ENCODE measurements around the gene ERRFI1.
A peak's percentile ranks its signal among the peaks of the same experiment; 100 is the strongest.

Gene ERRFI1

GRCh38 chr1:8042134-8042533 is 16.0 kb upstream of the ERRFI1 start:
- DNase-seq, result no peak

- peak; percentile 99 for DNase-seq
Observed at GRCh38 chr1:8040586-8040985, 14.5 kb upstream of the ERRFI1 start.

GRCh38 chr1:8039071-8039470 is 13.0 kb upstream of the ERRFI1 start:
- DNase-seq, result no peak

- DNase-seq, result no peak
Observed at GRCh38 chr1:8035289-8035688, 9.2 kb upstream of the ERRFI1 start.

GRCh38 chr1:8033322-8033721 is 7.2 kb upstream of the ERRFI1 start:
- DNase-seq, result no peak

GRCh38 chr1:8032366-8032910 is 6.3 kb upstream of the ERRFI1 start:
- peak; percentile 87 for DNase-seq

- peak; percentile 63 for DNase-seq
Observed at GRCh38 chr1:8031176-8031785, 5.2 kb upstream of the ERRFI1 start.

GRCh38 chr1:8028571-8028910 is 2.4 kb upstream of the ERRFI1 start:
- no peak for DNase-seq

- peak; percentile 93 for DNase-seq
Observed at GRCh38 chr1:8027748-8028570, 1.9 kb upstream of the ERRFI1 start.

GRCh38 chr1:8026976-8027747 is 1.1 kb upstream of the ERRFI1 start:
- DNase-seq, result no peak

- DNase-seq, result no peak
Observed at GRCh38 chr1:8025671-8026144, 401 bp downstream of the ERRFI1 start.

- DNase-seq, result no peak
Observed at GRCh38 chr1:8025061-8025670, 943 bp downstream of the ERRFI1 start.

- DNase-seq, result no peak
Observed at GRCh38 chr1:8024329-8024728, 1.8 kb downstream of the ERRFI1 start.

- no peak for DNase-seq
Observed at GRCh38 chr1:8023995-8024313, 2.2 kb downstream of the ERRFI1 start.

GRCh38 chr1:8023287-8023994 is 2.7 kb downstream of the ERRFI1 start:
- DNase-seq, result no peak

- DNase-seq, result no peak
Observed at GRCh38 chr1:8022395-8023286, 3.5 kb downstream of the ERRFI1 start.

- no peak for DNase-seq
Observed at GRCh38 chr1:8021676-8022266, 4.3 kb downstream of the ERRFI1 start.

- peak; percentile 51 for DNase-seq
Observed at GRCh38 chr1:8020032-8020431, 6.1 kb downstream of the ERRFI1 start.

- no peak for DNase-seq
Observed at GRCh38 chr1:8019229-8019620, 6.9 kb downstream of the ERRFI1 start.

- DNase-seq, result no peak
Observed at GRCh38 chr1:8018492-8019228, 7.4 kb downstream of the ERRFI1 start.

Measured in fibroblast of skin of right quadriceps (primary cell).